ENCODE measurements around the gene VPS4A. TPM values are rescaled to one million over a fixed set of nuclear protein-coding genes. Genes with fewer than 3 reads are reported as not detected.

VPS4A gene
- polyA plus RNA-seq, 1 of the 3 experiments (the other 2 are of a cell fraction): 20.8 TPM

DNA sequence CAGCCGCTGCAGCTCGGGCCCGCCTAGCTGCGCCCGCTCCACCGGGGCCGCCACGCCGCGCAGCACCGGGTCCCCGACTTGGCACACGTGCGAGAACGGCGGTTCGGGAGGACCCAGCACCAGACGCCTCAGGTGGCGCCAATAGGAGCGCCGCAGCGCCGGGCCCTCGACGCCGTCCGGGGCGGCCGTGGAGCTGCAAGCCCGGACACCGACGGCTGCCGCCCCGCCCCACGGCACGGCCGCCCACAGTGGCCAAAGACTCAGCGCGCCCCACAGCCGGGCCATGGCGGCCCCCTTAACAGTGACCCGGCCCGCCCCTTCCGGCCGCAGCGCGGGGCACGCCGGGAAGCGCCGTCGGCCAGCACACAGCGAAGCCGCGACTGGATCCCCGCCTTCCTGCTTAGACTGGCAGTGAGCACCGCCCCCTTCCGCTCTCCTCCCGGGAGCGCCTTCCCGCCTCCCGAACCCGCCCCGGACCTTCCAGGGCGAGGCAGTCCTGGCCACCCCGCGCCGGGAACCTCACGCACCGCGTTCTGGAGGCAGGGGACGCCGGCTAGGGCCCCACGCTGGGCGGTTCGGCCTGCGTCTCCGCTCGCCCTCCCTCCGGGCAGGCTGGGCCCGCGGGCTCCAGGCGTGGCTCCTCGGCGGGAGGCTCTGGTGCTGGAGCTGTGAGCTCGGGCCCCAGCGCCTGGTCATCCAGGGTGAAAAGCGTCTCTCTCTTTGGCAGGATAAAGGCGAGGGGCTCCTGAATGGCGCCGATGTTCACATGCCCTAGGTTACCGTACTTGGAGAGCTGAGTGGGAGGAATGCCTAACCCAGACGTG, 19.3 kb downstream of the VPS4A start, which contains the start of gene PDF:
Gene PDF, minus strand, starts transcription at position 303 of the 824 bp plus-strand sequence. Its CDS starts 18 bp downstream, at position 285.
- peak within 1 kb of the TSS; percentile 82 to 88 for H3K27ac ChIP-seq (ENCODE audit: low read depth in 2 of 2, low read length in 1 of 2)
- H3K4me1 ChIP-seq (ENCODE audit: control insufficient read depth in 1 of 2, insufficient read depth in 2 of 2, low read depth in 1 of 2, low read length in 1 of 2): peaks cover 11 to 28% of the 10 kb centered on the region in 2 experiments
- peaks cover 32% of the 10 kb centered on the region for H4K20me1 ChIP-seq (ENCODE audit: insufficient read depth)
- peak within 1 kb of the TSS; percentile 72; the same call in 1 of the 2 replicates for H2AFZ ChIP-seq (ENCODE audit: low read depth)
- 2% methylated on average over 28 of the region's 93 CpGs for WGBS (ENCODE audit: low lambda C conversion rate)
- peaks cover 51 to 53% of the 10 kb centered on the region in 2 experiments for H3K36me3 ChIP-seq (replicated peaks in 1 of 2; ENCODE audit: control insufficient read depth in 1 of 2, insufficient read depth in 2 of 2, low read length in 1 of 2)
- H3K79me2 ChIP-seq (ENCODE audit: insufficient read depth): peaks cover 79% of the 10 kb centered on the region
- H3K4me3 ChIP-seq (ENCODE audit: low read depth in 2 of 2, low read length in 1 of 2): peak within 1 kb of the TSS; percentile 71 to 80
- peaks cover 23% of the 10 kb centered on the region for H3F3A ChIP-seq (replicated peaks; ENCODE audit: insufficient read depth)
- peak; percentile 98 for DNase-seq
- TF ChIP-seq RXRA (IDR thresholded peaks at IDR 0.05; ENCODE audit: borderline replicate concordance, low read depth): no peak
- TF ChIP-seq, protein P1, sequence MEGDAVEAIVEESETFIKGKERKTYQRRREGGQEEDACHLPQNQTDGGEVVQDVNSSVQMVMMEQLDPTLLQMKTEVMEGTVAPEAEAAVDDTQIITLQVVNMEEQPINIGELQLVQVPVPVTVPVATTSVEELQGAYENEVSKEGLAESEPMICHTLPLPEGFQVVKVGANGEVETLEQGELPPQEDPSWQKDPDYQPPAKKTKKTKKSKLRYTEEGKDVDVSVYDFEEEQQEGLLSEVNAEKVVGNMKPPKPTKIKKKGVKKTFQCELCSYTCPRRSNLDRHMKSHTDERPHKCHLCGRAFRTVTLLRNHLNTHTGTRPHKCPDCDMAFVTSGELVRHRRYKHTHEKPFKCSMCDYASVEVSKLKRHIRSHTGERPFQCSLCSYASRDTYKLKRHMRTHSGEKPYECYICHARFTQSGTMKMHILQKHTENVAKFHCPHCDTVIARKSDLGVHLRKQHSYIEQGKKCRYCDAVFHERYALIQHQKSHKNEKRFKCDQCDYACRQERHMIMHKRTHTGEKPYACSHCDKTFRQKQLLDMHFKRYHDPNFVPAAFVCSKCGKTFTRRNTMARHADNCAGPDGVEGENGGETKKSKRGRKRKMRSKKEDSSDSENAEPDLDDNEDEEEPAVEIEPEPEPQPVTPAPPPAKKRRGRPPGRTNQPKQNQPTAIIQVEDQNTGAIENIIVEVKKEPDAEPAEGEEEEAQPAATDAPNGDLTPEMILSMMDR (IDR thresholded peaks at IDR 0.05): no peak
- peak; percentile 64 for TF ChIP-seq TAF1 (IDR thresholded peaks at IDR 0.05; ENCODE audit: borderline replicate concordance, low read depth, low read length)
- no peak; the same call in 1 of the 2 replicates for TF ChIP-seq JUND (IDR thresholded peaks at IDR 0.05)
- peak; percentile 84 for TF ChIP-seq GABPA (IDR thresholded peaks at IDR 0.05; ENCODE audit: low read depth)
- peak; percentile 89 for TF ChIP-seq YY1 (IDR thresholded peaks at IDR 0.05; ENCODE audit: low read depth)
- no peak for TF ChIP-seq RFX5 (IDR thresholded peaks at IDR 0.05; ENCODE audit: low read length)
- peak; percentile 83; the same call in 1 of the 2 replicates for TF ChIP-seq SIN3A (IDR thresholded peaks at IDR 0.05; ENCODE audit: borderline replicate concordance, low read depth, low read length)
- TF ChIP-seq EP300 (IDR thresholded peaks at IDR 0.05; ENCODE audit: borderline replicate concordance in 1 of 2, low read depth in 1 of 2, low read length in 1 of 2): peak in 1 of 2 experiments; percentile 29; a peak in 1 of 4 replicates
- TF ChIP-seq FOSL2 (IDR thresholded peaks at IDR 0.05; ENCODE audit: borderline replicate concordance, low read depth): no peak
- TF ChIP-seq, protein P2, sequence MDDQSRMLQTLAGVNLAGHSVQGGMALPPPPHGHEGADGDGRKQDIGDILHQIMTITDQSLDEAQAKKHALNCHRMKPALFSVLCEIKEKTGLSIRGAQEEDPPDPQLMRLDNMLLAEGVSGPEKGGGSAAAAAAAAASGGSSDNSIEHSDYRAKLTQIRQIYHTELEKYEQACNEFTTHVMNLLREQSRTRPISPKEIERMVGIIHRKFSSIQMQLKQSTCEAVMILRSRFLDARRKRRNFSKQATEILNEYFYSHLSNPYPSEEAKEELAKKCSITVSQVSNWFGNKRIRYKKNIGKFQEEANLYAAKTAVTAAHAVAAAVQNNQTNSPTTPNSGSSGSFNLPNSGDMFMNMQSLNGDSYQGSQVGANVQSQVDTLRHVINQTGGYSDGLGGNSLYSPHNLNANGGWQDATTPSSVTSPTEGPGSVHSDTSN (IDR thresholded peaks at IDR 0.05): peak; percentile 81
- TF ChIP-seq, protein P3, sequence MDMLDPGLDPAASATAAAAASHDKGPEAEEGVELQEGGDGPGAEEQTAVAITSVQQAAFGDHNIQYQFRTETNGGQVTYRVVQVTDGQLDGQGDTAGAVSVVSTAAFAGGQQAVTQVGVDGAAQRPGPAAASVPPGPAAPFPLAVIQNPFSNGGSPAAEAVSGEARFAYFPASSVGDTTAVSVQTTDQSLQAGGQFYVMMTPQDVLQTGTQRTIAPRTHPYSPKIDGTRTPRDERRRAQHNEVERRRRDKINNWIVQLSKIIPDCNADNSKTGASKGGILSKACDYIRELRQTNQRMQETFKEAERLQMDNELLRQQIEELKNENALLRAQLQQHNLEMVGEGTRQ (IDR thresholded peaks at IDR 0.05; ENCODE audit: borderline replicate concordance, low read depth, low read length): no peak
- TF ChIP-seq MXI1 (IDR thresholded peaks at IDR 0.05; ENCODE audit: low read depth, low read length): peak; percentile 81
- TF ChIP-seq NFIC (IDR thresholded peaks at IDR 0.05; ENCODE audit: borderline replicate concordance): no peak
- TF ChIP-seq, protein P4, sequence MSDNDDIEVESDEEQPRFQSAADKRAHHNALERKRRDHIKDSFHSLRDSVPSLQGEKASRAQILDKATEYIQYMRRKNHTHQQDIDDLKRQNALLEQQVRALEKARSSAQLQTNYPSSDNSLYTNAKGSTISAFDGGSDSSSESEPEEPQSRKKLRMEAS (IDR thresholded peaks at IDR 0.05; ENCODE audit: low read depth): peak; percentile 83
- peak; percentile 83 for TF ChIP-seq POLR2AphosphoS5 (IDR thresholded peaks at IDR 0.05; ENCODE audit: low read depth, low read length)
- peak; percentile 83 for TF ChIP-seq ELF1 (IDR thresholded peaks at IDR 0.05)
- TF ChIP-seq SMC3 (IDR thresholded peaks at IDR 0.05; ENCODE audit: low read depth, low read length): no peak
- peak; percentile 72 for TF ChIP-seq CHD2 (IDR thresholded peaks at IDR 0.05; ENCODE audit: low read length, partially characterized antibody)
- CTCF ChIA-PET: interaction anchor here (0.7 to 4.6 kb wide), 4 partner anchors 8 to 19 kb away, joined by 3 to 21 read pairs (median 10); partner anchors contain the start of genes COG8 and VPS4A
- H3K9ac ChIP-seq: peak within 1 kb of the TSS; percentile 91
- no peaks in the 10 kb centered on the region for H3K27me3 ChIP-seq (ENCODE audit: insufficient read depth)
- POLR2A ChIA-PET: interaction anchor here (0.8 to 3.3 kb wide), 3 partner anchors 9 to 180 kb away, joined by 3 to 24 read pairs (median 4); partner anchors contain the start of genes COG8, NIP7 and TERF2
- H3K4me2 ChIP-seq: peak within 1 kb of the TSS; percentile 91
- no peaks in the 10 kb centered on the region for H3K9me3 ChIP-seq
- H3K9me2 ChIP-seq: no peaks in the 10 kb centered on the region
